ENCODE measurements around the gene MMP8.

The MMP8 gene

DNA sequence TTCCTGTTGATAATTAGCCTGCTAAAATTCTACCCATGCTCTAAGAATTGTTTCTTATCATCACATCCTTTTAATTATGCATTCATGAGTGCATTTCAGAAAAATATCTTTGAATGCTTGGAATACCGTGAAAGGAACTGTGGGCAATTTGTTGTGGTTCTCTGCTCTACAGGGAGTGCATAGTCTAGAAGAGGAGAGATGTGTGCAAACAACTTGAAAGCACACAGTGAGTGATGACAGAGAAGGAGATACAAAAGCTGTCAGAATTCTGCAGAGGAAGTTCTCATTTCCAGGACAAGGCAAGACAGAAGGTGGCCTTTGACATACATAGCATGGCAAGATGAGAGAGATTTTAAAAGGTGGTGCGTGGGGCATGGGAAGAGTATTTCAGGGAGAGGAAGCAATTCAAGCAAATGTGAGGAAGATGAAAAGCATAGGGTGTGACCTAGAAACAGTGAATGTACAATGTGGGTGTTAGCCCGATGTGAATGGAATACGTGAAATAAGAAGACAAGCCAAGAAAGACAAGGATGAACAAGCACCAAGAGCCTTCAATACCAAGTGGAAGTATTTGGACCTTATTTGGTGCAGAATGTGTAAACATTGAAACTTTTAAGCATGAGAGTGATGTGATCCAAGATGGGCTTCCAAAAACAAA lies 5.0 kb downstream of the MMP8 start:
- DNase-seq = no peak

- DNase-seq = no peak
Measured at GRCh38 chr11:102717280-102717679, 7.5 kb downstream of the MMP8 start.

DNA sequence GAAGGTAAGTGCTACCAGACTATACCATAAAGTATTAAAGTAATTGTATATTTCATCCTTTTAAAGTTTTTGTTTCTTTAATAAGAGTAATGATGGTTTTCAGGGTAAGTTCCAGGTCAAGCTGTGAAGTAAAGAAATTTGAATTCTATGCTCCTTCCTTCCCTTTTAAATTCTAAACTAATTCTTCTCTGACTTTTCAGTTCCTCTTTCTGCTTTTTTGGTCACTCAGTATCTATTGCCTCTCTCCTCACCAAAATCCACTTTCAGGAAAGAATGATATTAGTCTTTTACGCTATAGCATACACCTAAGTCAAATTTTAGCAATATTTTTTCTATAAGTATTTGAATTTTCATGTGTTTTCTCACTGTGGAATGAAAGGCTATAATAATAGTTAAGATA lies 8.2 kb downstream of the MMP8 start:
- no peak for DNase-seq

DNA sequence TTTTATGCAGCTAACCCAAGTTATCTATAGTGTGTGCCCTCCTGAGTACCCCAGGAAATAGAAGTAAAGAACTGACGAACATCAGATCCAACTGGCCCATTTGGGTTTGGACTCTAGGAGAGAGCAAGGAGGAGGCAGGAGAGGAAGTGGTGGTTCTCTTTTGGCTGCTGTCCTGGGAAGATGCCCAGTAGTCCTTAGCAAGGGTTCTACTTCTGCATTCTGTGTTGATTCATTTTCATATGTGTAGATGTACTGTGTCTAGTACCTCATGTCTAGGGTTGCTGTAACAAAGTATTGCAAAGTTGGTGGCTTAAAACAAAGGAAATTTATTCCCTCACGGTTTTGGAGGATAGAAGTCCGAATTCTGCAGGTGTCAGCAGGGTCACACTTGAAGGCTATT lies 12.6 kb downstream of the MMP8 start:
- no peak for DNase-seq

- no peak for DNase-seq
Measured at GRCh38 chr11:102709201-102709945, 15.4 kb downstream of the MMP8 start.

DNA sequence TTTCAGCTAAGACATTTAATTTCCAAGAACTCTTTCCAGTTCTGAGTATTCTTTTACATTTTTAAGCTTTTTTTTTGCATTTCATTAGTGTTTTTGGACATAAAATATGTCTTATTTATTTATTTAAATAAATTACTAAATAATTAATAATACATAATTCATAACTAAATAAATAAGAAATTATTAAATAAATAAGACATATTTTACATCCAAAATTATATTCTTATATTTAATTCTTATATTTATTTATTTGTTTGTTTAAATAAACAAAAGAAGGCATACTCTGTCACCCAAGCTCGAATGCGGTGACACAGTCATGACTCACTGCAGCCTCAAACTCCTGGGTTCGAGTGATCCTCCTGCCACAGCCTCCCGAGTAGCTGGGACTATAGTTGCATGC lies 16.1 kb downstream of the MMP8 start:
- DNase-seq = no peak

- DNase-seq = no peak
Measured at GRCh38 chr11:102705626-102706025, 19.1 kb downstream of the MMP8 start, which contains the start of gene MMP27. MMP27 (minus strand) TSS chr11:102705769; CDS start chr11:102705714, 55 bp downstream.

GRCh38 chr11:102704841-102705240 lies 19.9 kb downstream of the MMP8 start:
- no peak for DNase-seq

- no peak for DNase-seq
Measured at GRCh38 chr11:102703826-102704493, 20.8 kb downstream of the MMP8 start.

DNA sequence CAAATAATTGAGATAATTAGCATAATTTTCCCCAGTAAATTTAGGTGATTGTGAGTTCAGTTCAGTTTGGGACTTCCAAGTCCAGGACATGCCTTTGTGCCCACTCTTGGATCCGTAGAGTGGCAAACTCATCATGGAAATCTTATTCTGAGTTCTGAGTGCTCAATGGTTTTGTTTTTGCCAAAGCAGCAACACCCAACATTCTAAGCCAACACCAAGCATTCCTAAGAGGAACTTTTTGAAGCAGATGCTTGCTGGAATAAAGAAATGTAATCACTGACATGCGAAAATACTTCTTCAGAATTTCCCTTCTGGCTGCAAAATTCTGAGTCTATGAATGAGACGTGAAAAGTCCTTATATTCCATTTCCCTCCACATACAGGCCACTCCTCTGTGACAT lies 29.6 kb downstream of the MMP8 start:
- DNase-seq = no peak

DNA sequence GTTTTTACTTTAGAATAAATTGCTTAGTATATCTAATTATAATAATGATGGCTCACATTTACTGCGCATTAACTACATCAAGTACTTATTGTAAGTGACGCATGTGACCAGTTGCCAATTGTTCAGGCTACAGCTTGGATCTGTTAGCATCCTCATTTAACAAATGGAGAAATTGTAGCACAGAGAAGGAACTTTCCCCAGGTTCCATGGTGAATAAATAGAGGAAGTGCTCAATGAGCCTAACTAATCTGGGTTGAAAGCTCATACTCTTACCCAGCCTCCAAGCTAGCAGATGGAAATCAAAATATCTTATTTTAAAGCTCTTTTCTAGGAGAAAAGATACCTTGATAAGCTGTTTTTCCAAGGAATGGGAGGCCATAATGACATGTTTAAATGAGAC lies 39.0 kb downstream of the MMP8 start:
- no peak for DNase-seq

GRCh38 chr11:102685338-102685737 lies 39.4 kb downstream of the MMP8 start:
- no peak for DNase-seq

DNA sequence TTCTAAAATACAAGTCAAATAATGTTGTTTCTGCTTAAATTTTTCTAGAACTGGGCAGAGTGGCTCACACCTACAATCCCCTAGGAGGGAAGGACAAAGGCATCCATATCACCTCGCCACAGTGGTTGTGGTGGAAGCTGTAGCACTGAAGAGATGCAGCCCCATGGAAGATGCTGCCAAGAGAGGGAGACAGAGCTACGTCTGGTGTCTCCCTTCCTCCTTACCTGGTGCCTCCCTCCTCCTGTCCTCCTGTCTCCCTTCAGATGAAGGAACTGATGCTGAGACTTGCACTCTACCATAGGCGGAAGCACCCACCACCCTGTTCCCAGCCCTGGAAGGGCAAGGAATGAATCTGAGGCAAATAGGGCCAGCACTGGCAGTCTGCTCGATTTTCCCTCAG lies 41.5 kb downstream of the MMP8 start:
- no peak for DNase-seq

DNA sequence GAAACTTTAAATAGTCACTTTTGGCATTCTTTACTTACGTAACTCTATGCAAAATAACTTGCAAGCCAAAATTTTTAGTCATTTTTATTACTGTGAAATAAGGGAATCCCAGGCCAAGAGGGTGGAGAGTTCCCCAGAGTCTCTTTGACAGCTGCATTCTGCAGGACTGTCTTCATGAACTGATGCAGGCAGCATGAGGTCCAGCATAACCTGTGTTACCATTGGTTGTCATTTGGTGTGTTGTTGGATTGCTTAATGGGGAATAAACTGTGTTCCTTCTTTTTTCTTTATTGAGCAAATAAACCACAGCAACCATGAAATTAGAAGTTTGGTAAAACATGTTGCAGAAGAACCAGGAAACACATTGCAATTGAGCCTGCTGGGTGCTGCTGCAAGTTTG lies 43.8 kb downstream of the MMP8 start:
- no peak for DNase-seq

- DNase-seq = no peak
Measured at GRCh38 chr11:102678022-102678421, 46.7 kb downstream of the MMP8 start.

DNA sequence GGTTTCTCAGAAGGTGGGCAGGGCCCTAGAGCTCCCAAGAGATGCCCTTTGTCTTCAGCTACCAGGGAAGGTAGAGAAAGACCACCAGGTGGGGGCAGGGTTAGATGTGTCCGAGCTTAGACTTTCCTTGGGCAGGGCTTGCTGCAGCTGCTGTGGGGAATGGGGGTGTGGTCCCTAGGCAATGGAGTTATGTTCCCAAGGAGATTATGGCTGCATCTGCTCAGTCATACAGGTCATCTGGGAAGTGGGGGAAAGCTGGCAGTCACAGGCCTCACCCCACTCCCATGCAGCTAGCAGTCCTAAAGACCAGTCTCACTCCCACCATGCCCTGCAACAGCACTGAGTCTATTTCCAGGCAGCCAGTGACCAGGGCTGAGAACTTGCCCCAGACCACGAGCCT lies 48.7 kb downstream of the MMP8 start:
- no peak for DNase-seq

DNA sequence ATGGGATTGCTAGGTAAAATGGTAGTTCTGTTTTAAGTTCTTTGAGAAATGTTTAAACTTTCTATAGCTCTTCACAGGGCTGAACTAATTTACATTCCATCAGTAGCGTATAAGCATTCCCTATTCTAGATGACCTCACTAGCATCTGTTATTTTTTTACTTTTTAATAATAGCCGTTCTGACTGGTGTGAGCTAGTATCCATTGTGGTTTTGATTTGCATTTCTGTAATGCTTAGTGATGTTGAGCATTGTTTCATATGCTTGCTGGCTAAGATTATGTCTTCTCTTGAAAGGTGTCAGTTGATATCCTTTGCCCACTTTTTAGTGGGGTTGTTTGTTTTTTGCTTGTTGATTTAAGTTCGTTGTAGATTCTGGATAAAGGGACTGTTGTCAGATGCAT lies 55.1 kb downstream of the MMP8 start:
- DNase-seq = no peak

- peak; percentile 46 for DNase-seq
Measured at GRCh38 chr11:102666331-102666957, 58.3 kb downstream of the MMP8 start.

GRCh38 chr11:102664001-102664752 lies 60.6 kb downstream of the MMP8 start:
- no peak for DNase-seq

- no peak for DNase-seq
Measured at GRCh38 chr11:102662607-102663006, 62.1 kb downstream of the MMP8 start.
